Adipocyte (in vitro differentiated cells): ENCODE data around the gene R3HDM4.

Experiments used
- DNase-seq: peaks from one replicate; pipeline ENCODE4 v3.0.0-alpha.2; 2015; ENCODE audit warnings: low read depth
- H3K27me3 ChIP-seq: replicated peaks from 2 replicates; pipeline ENCODE4 v1.7.0; 2013; ENCODE audit warnings: mild to moderate bottlenecking, low read length, moderate library complexity; ENCODE audit not compliant: control insufficient read depth, insufficient read depth
- H3K36me3 ChIP-seq: 2 replicates; pipeline ENCODE4 v1.7.0; 2013; ENCODE audit warnings: low read length, mild to moderate bottlenecking, moderate library complexity; ENCODE audit not compliant: control insufficient read depth, insufficient read depth, severe bottlenecking
- H3K4me1 ChIP-seq: 2 replicates; pipeline ENCODE4 v1.7.0; 2013; ENCODE audit warnings: mild to moderate bottlenecking, low read length, moderate library complexity; ENCODE audit not compliant: control insufficient read depth, insufficient read depth
- H3K4me3 ChIP-seq: 2 replicates; pipeline ENCODE4 v1.7.0; 2013; ENCODE audit warnings: mild to moderate bottlenecking, low read length, moderate library complexity
- H3K9ac ChIP-seq: 2 replicates; pipeline ENCODE4 v1.7.0; 2013; ENCODE audit warnings: mild to moderate bottlenecking, low read length, moderate library complexity
- H3K9me3 ChIP-seq: 2 replicates; pipeline ENCODE4 v1.7.0; 2013; ENCODE audit warnings: mild to moderate bottlenecking, low read length, moderate library complexity; ENCODE audit not compliant: control insufficient read depth

Gene R3HDM4

GRCh38 chr19:927351-927779 lies 14.3 kb upstream of the R3HDM4 start:
- Histone ChIP-seq H3K27me3 (no peaks in the 10 kb centered on the region), H3K36me3 (peaks cover 15% of the 10 kb centered on the region), H3K9me3 (no peaks in the 10 kb centered on the region), H3K9ac (peak overlapping the region; percentile 97), H3K4me3 (peak overlapping the region; percentile 91), H3K4me1 (peaks cover 18% of the 10 kb centered on the region)
- peak; percentile 39 for DNase-seq

GRCh38 chr19:926589-927350 lies 13.8 kb upstream of the R3HDM4 start:
- Histone ChIP-seq H3K36me3 (peaks cover 10% of the 10 kb centered on the region), H3K4me1 (peaks cover 19% of the 10 kb centered on the region), H3K9ac (peak overlapping the region; percentile 97), H3K4me3 (peak overlapping the region; percentile 91), H3K9me3 (no peaks in the 10 kb centered on the region), H3K27me3 (no peaks in the 10 kb centered on the region)
- peak; percentile 89 for DNase-seq

GRCh38 chr19:926323-926588 lies 13.2 kb upstream of the R3HDM4 start:
- Histone ChIP-seq H3K4me3 (peak overlapping the region; percentile 91), H3K27me3 (no peaks in the 10 kb centered on the region), H3K9ac (peak overlapping the region; percentile 97), H3K4me1 (peaks cover 19% of the 10 kb centered on the region), H3K36me3 (peaks cover 10% of the 10 kb centered on the region), H3K9me3 (no peaks in the 10 kb centered on the region)
- no peak for DNase-seq

GRCh38 chr19:925526-926322 lies 12.7 kb upstream of the R3HDM4 start, which contains the start of gene ARID3A:
Gene ARID3A, plus strand, starts transcription at chr19:926035. Its CDS starts 3,494 bp downstream, at chr19:929529.
- DNase-seq = peak; percentile 91
- Histone ChIP-seq H3K36me3 (peaks cover 5% of the 10 kb centered on the region), H3K9ac (peak within 1 kb of the TSS; percentile 97), H3K4me3 (peak within 1 kb of the TSS; percentile 91), H3K27me3 (no peaks in the 10 kb centered on the region), H3K4me1 (peaks cover 19% of the 10 kb centered on the region), H3K9me3 (no peaks in the 10 kb centered on the region)

GRCh38 chr19:925087-925525 lies 12.1 kb upstream of the R3HDM4 start:
- Histone ChIP-seq H3K9me3 (no peaks in the 10 kb centered on the region), H3K4me1 (peaks cover 19% of the 10 kb centered on the region), H3K4me3 (peak overlapping the region; percentile 88), H3K36me3 (peaks cover 4% of the 10 kb centered on the region), H3K27me3 (no peaks in the 10 kb centered on the region), H3K9ac (peak overlapping the region; percentile 90)
- peak; percentile 53 for DNase-seq

- Histone ChIP-seq H3K4me3 (peak overlapping the region; percentile 88), H3K36me3 (no peaks in the 10 kb centered on the region), H3K27me3 (no peaks in the 10 kb centered on the region), H3K9me3 (no peaks in the 10 kb centered on the region), H3K4me1 (peaks cover 19% of the 10 kb centered on the region), H3K9ac (peak overlapping the region; percentile 90)
- DNase-seq = no peak
Observed at GRCh38 chr19:924553-925086, 11.6 kb upstream of the R3HDM4 start.

- Histone ChIP-seq H3K36me3 (no peaks in the 10 kb centered on the region), H3K4me3 (no peak overlapping the region), H3K9me3 (no peaks in the 10 kb centered on the region), H3K9ac (no peak overlapping the region), H3K4me1 (peaks cover 7% of the 10 kb centered on the region), H3K27me3 (peaks cover 5% of the 10 kb centered on the region)
- DNase-seq = peak; percentile 54
Observed at GRCh38 chr19:920051-920864, 7.2 kb upstream of the R3HDM4 start.

- H3K9me3 ChIP-seq = no peaks in the 10 kb centered on the region
- H3K4me3 ChIP-seq = no peak overlapping the region
- H3K9ac ChIP-seq = no peak overlapping the region
- H3K36me3 ChIP-seq = no peaks in the 10 kb centered on the region
- peaks cover 3% of the 10 kb centered on the region for H3K4me1 ChIP-seq
- peaks cover 5% of the 10 kb centered on the region for H3K27me3 ChIP-seq
- DNase-seq = no peak
Observed at GRCh38 chr19:919199-920050, 6.4 kb upstream of the R3HDM4 start.

- Histone ChIP-seq H3K9me3 (no peaks in the 10 kb centered on the region), H3K9ac (no peak overlapping the region), H3K4me3 (no peak overlapping the region), H3K36me3 (no peaks in the 10 kb centered on the region), H3K4me1 (peaks cover 4% of the 10 kb centered on the region), H3K27me3 (peaks cover 5% of the 10 kb centered on the region)
- no peak for DNase-seq
Observed at GRCh38 chr19:918481-919198, 5.6 kb upstream of the R3HDM4 start.

GRCh38 chr19:918152-918437 lies 5.1 kb upstream of the R3HDM4 start:
- Histone ChIP-seq H3K27me3 (peaks cover 5% of the 10 kb centered on the region), H3K9me3 (no peaks in the 10 kb centered on the region), H3K4me3 (no peak overlapping the region), H3K9ac (no peak overlapping the region), H3K36me3 (no peaks in the 10 kb centered on the region), H3K4me1 (peaks cover 6% of the 10 kb centered on the region)
- no peak for DNase-seq
